ENCODE results near the gene SFXN1.
"Not testable (repeated sequence)": the region's sequence is repeated elsewhere in the genome, so short reads cannot be mapped to it uniquely, and the experiment has no call there.

Gene SFXN1

GRCh38 chr5:175478384-175479124, at the start of gene SFXN1:
Gene SFXN1 (plus strand): TSS chr5:175478560. CDS start chr5:175492104, 13,544 bp downstream.
- peak; percentile 75 for DNase-seq

DNA sequence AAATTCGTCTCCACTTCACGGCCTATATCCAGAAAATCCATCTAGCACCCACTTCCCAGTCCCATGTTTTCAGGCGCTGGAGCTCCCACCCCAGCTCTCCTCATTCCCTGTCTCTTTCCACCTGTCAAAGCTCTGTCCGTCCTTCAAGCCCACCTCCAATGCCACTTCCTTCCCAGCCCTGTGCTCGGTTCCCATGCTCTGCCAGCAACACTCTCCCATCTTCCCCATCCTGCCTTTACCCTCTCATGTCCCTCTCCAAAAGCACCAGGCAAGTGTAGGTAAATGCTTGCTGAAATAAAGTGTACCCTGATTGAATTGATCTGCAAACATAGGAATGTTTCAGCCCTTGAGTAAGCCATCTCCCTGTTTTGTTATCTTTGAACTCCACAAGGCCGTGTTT, 43.6 kb upstream of the SFXN1 start:
- DNase-seq, result no peak

- DNase-seq, result no peak
Observed at GRCh38 chr5:175436359-175436758, 42.0 kb upstream of the SFXN1 start.

DNA sequence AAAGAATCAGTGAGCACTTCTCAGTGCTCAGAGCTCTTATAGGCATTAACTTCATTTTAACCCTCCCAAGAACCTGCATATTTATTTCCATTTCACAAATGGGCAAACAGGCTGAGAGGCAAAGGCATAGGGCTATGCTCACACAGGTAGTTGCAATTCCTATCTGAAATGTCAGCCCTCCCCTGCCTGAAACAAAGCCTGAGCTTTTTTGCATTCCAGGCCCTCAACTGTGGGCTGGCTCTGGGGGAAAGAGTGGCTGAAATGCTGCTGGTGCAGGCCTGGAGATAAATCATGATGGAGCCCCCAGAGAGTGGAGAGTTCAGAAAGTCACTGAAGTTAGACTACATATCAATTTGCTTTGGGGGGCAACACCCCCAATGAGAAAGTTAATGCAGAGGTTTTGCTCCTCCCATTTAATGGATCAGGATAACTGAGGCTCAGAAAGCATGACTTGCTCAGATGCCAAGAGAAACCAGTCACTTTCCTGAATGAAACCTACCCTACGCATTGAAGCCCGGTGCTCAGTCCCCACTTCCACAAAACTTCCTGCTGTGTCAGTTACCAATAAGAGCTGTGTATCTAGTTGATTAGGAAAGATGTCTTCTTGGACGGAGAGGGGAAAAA, 40.0 kb upstream of the SFXN1 start:
- DNase-seq, result no peak

- no peak for DNase-seq
Observed at GRCh38 chr5:175443514-175444059, 34.8 kb upstream of the SFXN1 start.

GRCh38 chr5:175444060-175444904, 34.1 kb upstream of the SFXN1 start, which contains the start of gene DRD1:
Gene DRD1 (minus strand): TSS chr5:175444182. CDS start chr5:175443099, 1,083 bp downstream.
- peak; percentile 10 for DNase-seq

DNA sequence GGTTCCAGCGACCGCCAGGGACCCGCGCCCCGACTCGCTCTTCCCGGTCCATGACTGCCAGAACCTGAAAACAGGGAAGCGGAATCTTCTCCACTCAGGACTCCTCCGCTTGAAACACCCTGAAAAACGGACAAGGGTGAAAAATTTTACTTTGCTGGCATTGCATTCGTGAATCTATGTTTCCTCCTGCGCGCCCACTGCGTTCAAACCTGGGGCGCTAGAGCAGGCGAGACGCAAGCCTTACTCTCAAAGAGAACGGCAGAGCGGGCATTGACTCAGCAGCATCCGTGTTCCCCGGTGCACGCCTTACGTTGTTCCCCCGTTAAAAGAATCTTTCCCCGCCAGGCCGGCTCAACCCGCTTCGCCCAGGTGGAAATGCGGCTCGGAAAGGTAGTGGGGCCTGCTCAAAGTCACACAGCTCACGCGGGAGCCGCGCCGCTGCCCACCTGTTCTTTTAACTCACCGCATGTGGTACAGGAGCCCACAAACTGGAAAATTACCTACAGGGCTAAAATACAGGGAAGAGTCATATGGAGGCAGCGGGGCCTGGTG, 33.4 kb upstream of the SFXN1 start:
- no peak for DNase-seq

GRCh38 chr5:175446378-175446777, 32.0 kb upstream of the SFXN1 start:
- not testable (repeated sequence) for DNase-seq

DNA sequence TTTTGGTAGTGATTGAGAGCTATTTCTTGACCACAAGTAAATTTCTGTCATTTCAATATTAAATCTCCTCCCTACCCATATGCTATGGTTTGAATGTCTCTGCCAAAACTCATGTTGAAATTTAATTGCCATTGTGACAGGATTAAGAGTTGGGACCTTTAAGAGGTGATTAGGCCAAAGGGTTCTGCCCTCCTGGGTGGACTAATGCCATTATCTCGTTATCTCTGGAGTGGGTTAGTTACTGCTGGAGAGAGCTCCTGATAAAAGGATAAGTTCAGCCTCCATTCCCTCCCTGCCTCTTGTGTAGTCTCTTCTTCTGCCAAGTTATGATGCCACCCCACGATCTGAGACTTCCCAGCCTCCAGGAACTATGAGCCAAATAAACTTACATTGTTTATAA, 30.8 kb upstream of the SFXN1 start:
- DNase-seq, result no peak

DNA sequence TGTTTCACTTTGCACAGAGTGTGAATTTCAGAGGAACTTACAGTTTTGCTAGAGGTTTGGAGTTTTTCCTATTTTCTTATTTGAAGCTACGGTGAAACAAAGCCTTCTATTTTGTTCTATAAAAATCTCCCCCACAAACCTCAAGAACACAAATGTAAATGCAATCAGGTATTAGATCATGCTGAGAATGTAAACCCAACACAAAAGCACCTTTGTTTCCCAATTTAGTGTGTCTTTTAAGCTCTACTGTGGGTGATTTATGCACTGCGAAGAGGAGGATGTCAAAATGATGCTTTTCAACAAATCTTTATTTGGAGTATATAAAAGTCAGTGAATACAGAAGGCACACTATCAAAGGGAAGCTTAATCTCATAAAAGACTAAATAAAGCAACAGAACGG, 30.1 kb upstream of the SFXN1 start:
- DNase-seq, result no peak

DNA sequence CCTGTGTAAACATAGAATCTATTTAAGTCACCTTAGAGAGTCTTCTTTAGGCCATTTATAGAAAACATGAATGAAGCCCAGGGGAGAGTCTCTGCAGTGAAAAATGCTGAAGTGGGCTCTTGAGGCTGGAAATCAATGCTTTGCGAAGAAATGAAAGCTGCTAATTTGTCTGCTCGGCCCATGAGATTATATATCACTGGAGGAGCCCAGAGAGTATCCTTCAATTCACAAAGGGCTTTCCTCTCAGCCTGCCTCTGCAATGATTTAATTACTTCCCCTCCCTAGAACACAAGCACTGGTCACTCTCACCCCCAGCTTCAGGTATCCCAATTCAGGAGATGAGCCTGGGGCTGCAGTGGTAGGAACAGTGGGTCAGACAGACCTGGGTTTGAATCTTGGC, 26.2 kb upstream of the SFXN1 start:
- DNase-seq, result no peak

- not testable (repeated sequence) for DNase-seq
Observed at GRCh38 chr5:175454338-175454737, 24.0 kb upstream of the SFXN1 start.

GRCh38 chr5:175456105-175456742, 22.1 kb upstream of the SFXN1 start:
- no peak for DNase-seq

- no peak for DNase-seq
Observed at GRCh38 chr5:175457466-175457865, 20.9 kb upstream of the SFXN1 start.

DNA sequence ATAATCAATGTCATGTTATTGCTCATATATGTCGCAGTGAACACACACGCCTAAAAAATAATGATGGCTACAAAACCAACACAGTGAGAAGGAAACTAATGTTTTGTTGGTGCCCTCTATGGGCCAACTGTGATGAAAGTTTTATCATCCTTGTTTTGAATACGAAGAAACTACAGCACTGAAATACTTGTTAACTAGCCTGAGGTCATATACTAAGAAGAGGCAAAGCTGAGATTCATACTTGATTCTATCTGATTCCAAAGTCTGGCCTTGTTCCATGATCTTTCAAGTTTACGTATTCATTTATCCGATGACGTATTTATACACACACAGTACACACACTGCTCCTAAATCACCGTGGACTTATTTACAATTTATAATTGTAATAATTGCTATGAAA, 18.2 kb upstream of the SFXN1 start:
- DNase-seq, result no peak

- no peak for DNase-seq
Observed at GRCh38 chr5:175460552-175460951, 17.8 kb upstream of the SFXN1 start.

- no peak for DNase-seq
Observed at GRCh38 chr5:175461370-175461769, 17.0 kb upstream of the SFXN1 start.

GRCh38 chr5:175463641-175464040, 14.7 kb upstream of the SFXN1 start:
- no peak for DNase-seq

DNA sequence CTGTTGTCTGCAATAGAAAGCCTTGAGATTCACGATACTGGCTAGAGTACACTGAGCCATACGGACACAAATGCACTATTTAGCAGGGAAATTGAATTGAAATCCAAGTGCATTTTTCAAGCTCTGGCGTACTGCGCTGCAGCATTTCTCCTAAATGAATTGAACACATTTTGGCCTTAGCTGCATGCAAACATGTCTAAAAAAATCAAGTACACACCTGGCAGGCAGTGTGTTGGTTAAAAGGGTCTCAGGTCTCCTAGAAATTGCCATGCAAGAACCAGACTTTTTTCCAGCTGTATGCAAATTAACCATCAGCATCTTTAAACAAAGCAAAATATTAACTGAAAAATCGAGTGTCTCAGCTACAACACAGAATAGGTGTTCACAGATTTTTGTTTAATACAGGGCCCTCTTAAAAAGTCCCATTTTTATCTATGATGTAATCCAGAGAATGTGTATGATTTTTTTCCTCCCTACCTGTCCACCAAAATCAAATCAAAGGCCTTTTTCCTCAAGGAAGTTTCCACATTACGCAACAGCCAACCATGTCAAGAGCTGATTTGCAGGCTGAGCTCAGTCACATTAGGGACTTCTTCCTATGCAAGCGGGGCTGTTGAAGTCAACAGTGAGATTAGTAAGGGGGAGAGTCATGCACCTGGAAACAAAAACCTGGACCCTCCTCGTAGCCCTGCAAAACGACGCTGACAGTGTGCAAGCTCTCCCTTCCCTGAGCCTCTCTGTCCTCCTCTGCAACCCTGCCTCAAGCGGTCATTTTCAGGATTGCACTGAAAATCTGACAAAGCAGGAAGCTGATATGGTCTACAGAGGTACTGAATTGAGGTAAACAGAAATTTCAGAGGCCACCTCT, 14.1 kb upstream of the SFXN1 start:
- peak; percentile 24 for DNase-seq

- DNase-seq, result no peak
Observed at GRCh38 chr5:175464942-175465233, 13.5 kb upstream of the SFXN1 start.

DNA sequence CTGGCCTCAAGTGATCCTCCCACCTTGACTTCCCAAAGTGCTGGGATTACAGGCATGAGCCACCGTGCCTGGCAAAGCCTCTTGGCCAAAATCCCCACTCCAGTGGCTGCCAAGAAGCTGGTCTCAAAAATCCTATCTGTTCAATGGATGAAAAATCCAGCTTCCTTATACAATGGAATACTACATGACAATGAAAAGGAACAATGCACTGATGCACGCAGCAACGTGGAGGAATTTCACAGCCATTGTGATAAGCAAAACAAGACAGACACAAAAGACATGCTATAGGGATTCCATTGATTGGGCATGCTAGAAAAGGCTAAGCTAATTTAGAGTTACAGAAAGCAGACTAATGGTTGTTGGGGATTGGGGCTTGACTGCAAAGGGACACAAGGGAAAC, 13.1 kb upstream of the SFXN1 start:
- DNase-seq, result no peak
